M059J (cell line): ENCODE data around the gene MINDY3. TPM values are rescaled to one million over a fixed set of nuclear protein-coding genes. Genes with fewer than 3 reads are reported as not detected.
"Not testable (repeated sequence)": the region's sequence is repeated elsewhere in the genome, so short reads cannot be mapped to it uniquely, and the experiment has no call there.

ENCODE experiments used
- DNase-seq: peaks from one replicate; pipeline ENCODE4 v3.0.0-alpha.2; 2012; ENCODE audit warnings: low read depth
- total RNA-seq: library from RNA; depleted of rRNA; stranded (reverse); fragments of >200 nt; shearing (Covaris generic); gene quantifications from 2 replicates; pipeline ENCODE4 v1.2.3, GENCODE V29; 2014

Gene MINDY3
- total RNA-seq, 1 experiment from 2014 or later = 12.5 TPM

- no peak for DNase-seq
Measured at GRCh38 chr10:15780353-15781135, 79.8 kb downstream of the MINDY3 start.

- peak; percentile 66 for DNase-seq
Measured at GRCh38 chr10:15775513-15775912, 84.8 kb downstream of the MINDY3 start.

- not testable (repeated sequence) for DNase-seq
Measured at GRCh38 chr10:15774534-15774933, 85.8 kb downstream of the MINDY3 start.

- no peak for DNase-seq
Measured at GRCh38 chr10:15764892-15765454, 95.3 kb downstream of the MINDY3 start.

- no peak for DNase-seq
Measured at GRCh38 chr10:15763006-15763405, 97.3 kb downstream of the MINDY3 start.

- DNase-seq = not testable (repeated sequence)
Measured at GRCh38 chr10:15762239-15762638, 98.1 kb downstream of the MINDY3 start.

GRCh38 chr10:15761224-15761623, 99.1 kb downstream of the MINDY3 start:
- DNase-seq = not testable (repeated sequence)

- no peak for DNase-seq
Measured at GRCh38 chr10:15760681-15761080, 99.6 kb downstream of the MINDY3 start.

- no peak for DNase-seq
Measured at GRCh38 chr10:15759265-15759664, 101.0 kb downstream of the MINDY3 start.

- no peak for DNase-seq
Measured at GRCh38 chr10:15758618-15759017, 101.7 kb downstream of the MINDY3 start.

- DNase-seq = no peak
Measured at GRCh38 chr10:15754937-15755336, 105.4 kb downstream of the MINDY3 start.

- DNase-seq = no peak
Measured at GRCh38 chr10:15751046-15751445, 109.3 kb downstream of the MINDY3 start.

GRCh38 chr10:15748126-15748525, 112.2 kb downstream of the MINDY3 start:
- DNase-seq = no peak

GRCh38 chr10:15747632-15748031, 112.7 kb downstream of the MINDY3 start:
- no peak for DNase-seq

- no peak for DNase-seq
Measured at GRCh38 chr10:15745751-15746150, 114.6 kb downstream of the MINDY3 start.

GRCh38 chr10:15744217-15744865, 116.0 kb downstream of the MINDY3 start:
- DNase-seq = peak; percentile 44

GRCh38 chr10:15743443-15743842, 116.9 kb downstream of the MINDY3 start:
- DNase-seq = no peak

GRCh38 chr10:15742836-15743235, 117.5 kb downstream of the MINDY3 start:
- DNase-seq = peak; percentile 48

GRCh38 chr10:15742102-15742501, 118.2 kb downstream of the MINDY3 start:
- no peak for DNase-seq

GRCh38 chr10:15741581-15741980, 118.7 kb downstream of the MINDY3 start:
- no peak for DNase-seq

GRCh38 chr10:15740261-15740660, 120.0 kb downstream of the MINDY3 start:
- DNase-seq = no peak

- DNase-seq = no peak
Measured at GRCh38 chr10:15739254-15739970, 120.9 kb downstream of the MINDY3 start.
